RWPE2 (cell line): Measurements from ENCODE around the gene EPG5.

Experiments used
- ATAC-seq: fragments of 200-7000 bp; cut with Tn5 transposase; 3 replicates; pipeline ENCODE4 v1.9.1; 2021; ENCODE audit warnings: low read depth
- DNase-seq: peaks from one replicate; pipeline ENCODE4 v3.0.0-alpha.2; 2020; ENCODE audit warnings: low spot score
- H3K27ac ChIP-seq: fragments of 450-650 bp; 2 replicates; pipeline ENCODE4 v1.5.1; 2017; ENCODE audit warnings: mild to moderate bottlenecking; ENCODE audit not compliant: poor library complexity, severe bottlenecking
- H3K27me3 ChIP-seq: fragments of 250-450 bp; sonication (Bioruptor Pico); 2 replicates; pipeline ENCODE4 v1.5.1; 2021; ENCODE audit warnings: mild to moderate bottlenecking, moderate library complexity; ENCODE audit not compliant: insufficient read depth, poor library complexity, severe bottlenecking
- H3K36me3 ChIP-seq: fragments of 250-450 bp; sonication (Bioruptor Pico); 2 replicates; pipeline ENCODE4 v1.5.1; 2020; ENCODE audit warnings: low read depth, mild to moderate bottlenecking, moderate library complexity
- H3K4me1 ChIP-seq: fragments of 250-450 bp; sonication (Bioruptor Pico); 2 replicates; pipeline ENCODE4 v1.5.1; 2021; ENCODE audit warnings: mild to moderate bottlenecking, moderate library complexity; ENCODE audit not compliant: insufficient read depth, poor library complexity, severe bottlenecking
- H3K4me3 ChIP-seq: fragments of 250-450 bp; sonication (Bioruptor Pico); 2 replicates; pipeline ENCODE4 v1.5.1; 2021; ENCODE audit warnings: mild to moderate bottlenecking, moderate library complexity; ENCODE audit not compliant: severe bottlenecking
- H3K9me3 ChIP-seq: fragments of 250-450 bp; sonication (Bioruptor Pico); 2 replicates; pipeline ENCODE4 v1.5.1; 2021; ENCODE audit warnings: mild to moderate bottlenecking, moderate library complexity; ENCODE audit not compliant: severe bottlenecking
- CTCF ChIP-seq: fragments of 450-650 bp; IDR thresholded peaks from one replicate; pipeline ENCODE4 v1.5.1; 2017; ENCODE audit warnings: mild to moderate bottlenecking, moderate library complexity; ENCODE audit not compliant: poor library complexity, severe bottlenecking

EPG5 gene

GRCh38 chr18:45802814-45803492 lies 164.2 kb downstream of the EPG5 start:
- no peaks in the 10 kb centered on the region for H3K27me3 ChIP-seq
- DNase-seq (peak; percentile 85), ATAC-seq (peak; percentile 93)
- peaks cover 43% of the 10 kb centered on the region for H3K4me1 ChIP-seq
- H3K4me3 ChIP-seq = no peak overlapping the region
- no peak for TF ChIP-seq CTCF
- peak overlapping the region; percentile 100 for H3K27ac ChIP-seq
- H3K36me3 ChIP-seq = peaks cover 13% of the 10 kb centered on the region; the same call in 1 of the 2 replicates
- peaks cover 7% of the 10 kb centered on the region for H3K9me3 ChIP-seq

- no peak for DNase-seq
Measured at GRCh38 chr18:45801416-45802004, 165.6 kb downstream of the EPG5 start.

More at GRCh38 chr18:45801416-45802004, 165.6 kb downstream of the EPG5 start:
- Histone ChIP-seq H3K4me3 (no peak overlapping the region), H3K36me3 (peaks cover 13% of the 10 kb centered on the region; the same call in 1 of the 2 replicates), H3K9me3 (peaks cover 7% of the 10 kb centered on the region), H3K27me3 (no peaks in the 10 kb centered on the region), H3K27ac (peak overlapping the region; percentile 100), H3K4me1 (peaks cover 35% of the 10 kb centered on the region)
- no peak for ATAC-seq
- TF ChIP-seq CTCF = no peak
